Endometrium (tissue), 2 donors: ENCODE measurements around the gene NCK2.

Experiments
- FAIRE-seq: peaks from 2 replicates; lab custom pipeline; 2012; peaks lifted over from hg19 to GRCh38; lab: Jason Lieb, UNC
- donor health status: control.
- donor health status: control.

NCK2 gene

DNA sequence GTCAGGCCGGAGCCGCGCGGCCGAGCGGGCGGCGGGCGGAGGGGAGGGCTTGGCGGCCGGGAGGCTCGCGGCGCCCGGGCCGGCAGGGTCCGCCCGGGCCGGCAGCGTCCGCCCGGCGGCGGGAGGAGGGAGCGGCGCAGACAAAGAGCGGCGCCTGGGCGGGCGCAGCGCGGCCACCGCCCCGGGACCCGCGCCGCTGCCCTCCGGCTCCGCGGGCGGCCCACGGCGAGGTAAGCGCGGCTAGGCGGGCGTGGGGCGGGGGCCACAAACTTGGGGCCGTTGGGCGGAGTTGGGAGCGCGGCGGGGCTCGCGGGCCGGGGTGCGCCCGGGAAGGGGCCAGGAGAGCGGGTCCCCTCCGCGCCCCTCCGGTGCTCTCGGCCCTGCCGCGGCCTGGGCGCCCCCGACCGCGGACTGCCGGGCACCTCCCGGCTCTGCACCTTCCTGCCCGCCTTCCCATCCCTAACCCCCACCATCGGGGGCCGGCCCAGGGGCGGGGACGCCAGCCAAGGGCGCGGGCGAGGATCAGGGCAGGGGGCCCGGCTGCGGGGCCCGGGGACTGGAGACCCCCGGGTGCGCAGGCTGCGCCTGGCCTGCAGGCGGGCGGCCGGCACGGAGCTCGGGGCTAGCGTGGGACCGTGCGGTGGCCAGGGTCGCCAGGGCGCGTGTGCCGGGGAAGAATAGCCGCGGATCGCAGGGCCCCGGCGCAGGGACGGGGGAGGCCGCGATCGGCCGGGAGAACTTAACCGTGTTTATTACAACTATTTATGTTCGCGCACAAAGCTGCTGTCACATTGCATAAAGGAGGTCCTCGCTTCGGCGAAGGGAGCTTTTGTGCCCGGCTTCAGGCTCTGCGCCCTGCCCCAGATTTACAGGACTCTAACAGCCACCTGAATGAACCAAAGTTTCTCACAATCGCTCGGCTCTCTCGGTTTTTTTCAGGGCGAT is at the start of gene NCK2:
Gene NCK2, plus strand, starts transcription at position 4 of the 945 bp plus-strand sequence. CDS start 110,152 bp downstream, outside the sequence.
- no peak for FAIRE-seq

- no peak for FAIRE-seq
Observed at GRCh38 chr2:105697781-105698449, 46.8 kb upstream of the NCK2 start.

GRCh38 chr2:105698820-105699219 is 45.9 kb upstream of the NCK2 start:
- no peak for FAIRE-seq

DNA sequence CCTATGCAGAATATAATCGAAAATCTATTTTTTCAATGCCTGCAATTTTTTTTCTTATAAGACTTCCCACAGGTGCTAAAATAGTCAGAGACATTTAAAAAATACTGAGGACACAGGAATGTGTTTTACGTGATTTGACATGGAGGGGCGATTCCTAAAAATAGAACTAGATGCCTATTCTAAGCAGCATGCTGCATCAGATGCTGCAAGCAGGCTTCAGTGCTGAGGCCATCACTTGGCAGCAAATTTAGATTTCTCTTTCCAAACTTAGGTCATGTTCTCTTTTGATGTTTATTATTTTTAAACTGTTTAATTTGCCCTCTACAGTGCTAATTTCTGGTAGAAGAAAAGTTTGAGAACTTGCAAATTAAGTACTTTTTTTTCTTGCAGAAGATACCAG is 43.7 kb upstream of the NCK2 start:
- FAIRE-seq: no peak

- FAIRE-seq: no peak
Observed at GRCh38 chr2:105708697-105709096, 36.0 kb upstream of the NCK2 start.

DNA sequence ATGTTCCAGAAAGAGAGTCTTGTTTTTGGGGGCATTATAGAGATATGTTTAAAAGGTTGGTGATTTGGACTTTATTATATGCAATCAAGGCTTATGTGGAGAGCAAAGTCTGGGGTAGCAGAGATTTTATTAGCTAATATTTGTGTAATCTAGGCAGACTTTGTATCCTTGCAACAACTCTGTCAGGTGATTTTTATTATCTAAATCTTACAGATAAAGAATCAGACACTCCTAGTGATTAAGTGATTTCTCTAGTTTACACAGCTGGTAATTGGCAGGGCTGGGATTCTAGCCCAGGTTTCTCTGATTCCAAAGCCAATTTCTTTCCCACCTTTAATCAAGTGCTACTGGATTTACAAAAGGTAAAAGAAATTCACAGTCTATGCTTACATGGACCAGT is 33.3 kb upstream of the NCK2 start:
- FAIRE-seq: no peak

GRCh38 chr2:105712166-105712915 is 32.4 kb upstream of the NCK2 start:
- no peak for FAIRE-seq

GRCh38 chr2:105712981-105713596 is 31.6 kb upstream of the NCK2 start:
- FAIRE-seq: no peak

GRCh38 chr2:105714141-105714540 is 30.6 kb upstream of the NCK2 start:
- FAIRE-seq: no peak

- FAIRE-seq: no peak
Observed at GRCh38 chr2:105718846-105719481, 25.7 kb upstream of the NCK2 start.

DNA sequence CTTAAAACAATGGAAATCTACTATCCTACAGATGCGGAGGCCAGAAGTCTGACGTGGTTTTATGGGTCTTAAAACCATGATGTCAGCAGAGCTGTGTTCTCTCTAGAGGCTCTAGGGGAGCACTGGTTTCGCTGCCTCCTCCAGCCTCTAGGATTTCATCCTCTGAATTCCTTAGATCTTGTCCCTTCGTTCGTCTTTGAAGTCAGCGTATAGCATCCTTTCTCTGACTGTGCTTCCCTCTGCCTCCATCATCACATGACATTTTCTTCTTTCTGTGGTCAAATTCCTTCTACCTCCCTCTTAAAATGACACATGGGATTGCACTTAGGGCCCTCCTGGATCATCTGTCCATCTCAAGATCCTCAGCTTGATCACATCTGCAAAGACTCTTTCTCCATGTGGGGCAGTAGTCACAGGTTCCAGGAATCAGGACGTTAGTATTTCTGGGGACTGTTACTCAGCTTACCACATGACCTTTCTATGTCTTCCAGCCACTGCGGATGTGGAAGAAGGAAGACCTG is 22.7 kb upstream of the NCK2 start:
- FAIRE-seq: no peak

DNA sequence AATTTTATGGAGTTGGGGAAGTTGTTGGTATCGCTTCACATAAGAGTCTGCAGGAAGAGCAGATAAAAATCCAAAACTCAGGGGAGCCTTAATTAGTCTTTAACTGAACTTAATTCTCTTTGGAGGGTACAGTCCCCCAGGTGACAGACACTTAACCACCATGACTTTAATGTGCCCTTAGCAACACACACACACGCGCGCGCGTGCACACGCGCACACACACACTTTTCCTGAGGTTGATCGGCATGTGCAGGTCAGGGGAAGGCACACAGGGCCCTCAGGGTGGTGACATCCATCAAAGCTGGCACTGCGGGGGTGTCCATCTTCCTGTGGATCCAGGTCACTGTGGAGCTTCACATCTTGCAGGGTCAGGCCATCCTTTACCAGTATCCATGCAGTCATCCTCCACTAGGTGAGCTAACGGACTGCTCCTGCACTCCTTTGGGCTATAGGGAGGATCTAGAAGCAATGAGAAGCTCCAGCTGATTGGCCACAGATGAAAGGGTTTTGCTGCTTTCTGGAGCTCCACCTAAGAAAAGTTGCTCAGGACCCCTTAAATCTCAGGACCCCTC is 21.9 kb upstream of the NCK2 start:
- FAIRE-seq: no peak

GRCh38 chr2:105723431-105723830 is 21.3 kb upstream of the NCK2 start:
- no peak for FAIRE-seq

- FAIRE-seq: no peak
Observed at GRCh38 chr2:105725388-105725787, 19.3 kb upstream of the NCK2 start.

DNA sequence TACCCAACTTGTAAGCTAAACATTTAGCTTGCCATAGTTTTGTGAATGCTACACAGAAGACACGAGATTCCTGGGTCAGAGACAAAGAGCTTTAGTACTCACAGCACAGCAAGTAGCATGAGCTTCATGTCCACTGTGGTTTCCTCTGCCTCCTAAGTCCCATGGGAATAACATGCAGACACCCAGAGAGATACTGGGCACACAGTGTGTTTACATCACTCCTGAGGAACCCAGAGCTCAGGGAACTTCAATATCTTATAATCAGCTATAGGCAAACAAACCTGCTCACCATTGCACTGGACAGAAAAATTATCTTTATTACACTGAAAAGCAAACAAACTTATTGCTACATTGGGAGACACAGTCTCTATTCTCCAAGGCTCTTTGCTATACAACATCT is 14.5 kb upstream of the NCK2 start:
- no peak for FAIRE-seq

GRCh38 chr2:105731511-105731910 is 13.2 kb upstream of the NCK2 start:
- no peak for FAIRE-seq

- FAIRE-seq: no peak
Observed at GRCh38 chr2:105732101-105732500, 12.6 kb upstream of the NCK2 start.

GRCh38 chr2:105732955-105733607 is 11.6 kb upstream of the NCK2 start:
- FAIRE-seq: no peak

- no peak for FAIRE-seq
Observed at GRCh38 chr2:105733875-105734274, 10.8 kb upstream of the NCK2 start.

DNA sequence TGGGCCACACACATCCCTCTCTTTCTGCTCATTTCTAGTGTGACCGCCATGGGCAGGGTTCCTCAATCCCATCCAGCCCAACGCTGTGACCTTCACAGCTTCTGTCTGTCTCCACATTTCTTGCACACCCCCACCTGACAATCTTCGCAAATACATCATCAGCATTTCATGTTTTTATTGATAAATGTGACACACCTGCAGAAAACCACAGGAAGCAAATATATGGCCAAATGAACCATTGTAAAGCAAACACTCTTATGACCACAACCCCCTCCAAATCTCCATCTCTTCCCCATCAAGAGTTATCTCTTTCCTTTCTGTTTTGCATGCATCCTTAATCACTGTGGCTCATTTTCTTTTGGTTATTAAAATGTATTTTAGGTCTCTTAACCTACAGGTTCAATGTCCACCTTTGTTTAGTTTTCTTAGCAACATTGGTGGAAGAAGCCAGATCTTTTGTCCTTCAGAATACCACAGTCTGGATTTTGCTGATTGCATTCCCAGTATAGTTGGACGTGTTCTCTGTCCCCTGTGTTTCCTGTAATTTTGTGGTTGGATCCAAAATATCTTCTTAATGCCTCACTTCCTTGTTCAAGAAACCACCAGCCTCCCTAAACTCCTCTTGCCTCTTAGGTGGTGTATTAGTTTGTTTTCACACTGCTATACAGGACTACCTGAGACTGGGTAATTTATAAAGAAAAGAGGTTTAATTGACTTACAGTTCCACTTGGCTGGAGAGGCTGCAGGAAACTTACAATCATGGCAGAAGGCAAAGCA is 9.8 kb upstream of the NCK2 start:
- FAIRE-seq: no peak
